Suprapubic skin (tissue), 4 donors: Measurements from ENCODE around the gene UCK1.

ENCODE experiments used
- POLR2A ChIP-seq, 2 donors: fragments of 450-650 bp; IDR thresholded peaks; one replicate each; pipeline ENCODE4 v1.6.1; 2017; ENCODE audit warnings: antibody characterized with exemption in 2 of 2, mild to moderate bottlenecking in 2 of 2, moderate library complexity in 2 of 2
- POLR2AphosphoS5 ChIP-seq, 3 donors: sonication (generic); formaldehyde crosslinking; IDR thresholded peaks; one replicate each; pipeline ENCODE4 v1.6.1; 2017; ENCODE audit warnings: antibody characterized with exemption in 3 of 3
- TF ChIP-seq, protein P1 (sequence below), 2 donors: fragments of 200-600 bp in 1 of 2; fragments of 450-650 bp in 1 of 2; sonication (generic) in 1 of 2; IDR thresholded peaks; one replicate each; pipeline ENCODE4 v1.5.1; 2016 to 2019; ENCODE audit warnings: antibody characterized with exemption in 2 of 2, mild to moderate bottlenecking in 1 of 2, moderate library complexity in 1 of 2

DNA sequence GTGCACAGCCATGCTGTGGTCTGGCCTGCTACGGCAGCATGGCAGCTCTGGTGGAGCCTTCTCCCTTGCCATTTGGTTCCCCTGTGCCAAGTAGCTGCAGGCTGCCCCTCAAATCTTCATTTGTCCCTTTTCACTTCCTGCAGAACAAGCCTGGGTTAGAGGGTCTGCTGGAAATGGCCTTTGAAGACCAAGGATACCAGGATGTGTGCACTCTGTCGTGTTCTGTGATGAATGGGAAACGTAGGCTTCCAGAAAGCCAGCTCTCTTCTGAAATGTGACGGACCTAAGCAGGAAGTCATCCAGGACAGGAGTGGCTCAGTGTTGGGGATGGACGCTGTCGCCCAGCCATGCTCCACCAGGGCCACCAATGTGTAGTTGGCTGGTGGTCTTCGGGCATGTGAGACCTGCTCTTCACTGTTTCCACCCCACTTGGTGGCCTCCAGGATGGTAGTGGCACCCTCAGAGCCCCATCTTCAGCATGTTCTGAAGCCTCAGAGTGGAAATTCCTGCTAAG, 31.8 kb downstream of the UCK1 start:
- TF ChIP-seq, protein P1, sequence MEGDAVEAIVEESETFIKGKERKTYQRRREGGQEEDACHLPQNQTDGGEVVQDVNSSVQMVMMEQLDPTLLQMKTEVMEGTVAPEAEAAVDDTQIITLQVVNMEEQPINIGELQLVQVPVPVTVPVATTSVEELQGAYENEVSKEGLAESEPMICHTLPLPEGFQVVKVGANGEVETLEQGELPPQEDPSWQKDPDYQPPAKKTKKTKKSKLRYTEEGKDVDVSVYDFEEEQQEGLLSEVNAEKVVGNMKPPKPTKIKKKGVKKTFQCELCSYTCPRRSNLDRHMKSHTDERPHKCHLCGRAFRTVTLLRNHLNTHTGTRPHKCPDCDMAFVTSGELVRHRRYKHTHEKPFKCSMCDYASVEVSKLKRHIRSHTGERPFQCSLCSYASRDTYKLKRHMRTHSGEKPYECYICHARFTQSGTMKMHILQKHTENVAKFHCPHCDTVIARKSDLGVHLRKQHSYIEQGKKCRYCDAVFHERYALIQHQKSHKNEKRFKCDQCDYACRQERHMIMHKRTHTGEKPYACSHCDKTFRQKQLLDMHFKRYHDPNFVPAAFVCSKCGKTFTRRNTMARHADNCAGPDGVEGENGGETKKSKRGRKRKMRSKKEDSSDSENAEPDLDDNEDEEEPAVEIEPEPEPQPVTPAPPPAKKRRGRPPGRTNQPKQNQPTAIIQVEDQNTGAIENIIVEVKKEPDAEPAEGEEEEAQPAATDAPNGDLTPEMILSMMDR (IDR thresholded peaks at IDR 0.05) = no peak
- TF ChIP-seq POLR2A (IDR thresholded peaks at IDR 0.05) = no peak
- TF ChIP-seq POLR2AphosphoS5 (IDR thresholded peaks at IDR 0.05) = no peak
